Endothelial cell of umbilical vein (primary cell): ENCODE data around the gene PRPF19. TPM values are rescaled to one million over a fixed set of nuclear protein-coding genes. Genes with fewer than 3 reads are reported as not detected.

Experiments used
- BruUV-seq: library from RNA; stranded (reverse); fragments of 400-500 nt; replicated peaks from 2 replicates; lab custom pipeline; 2021; lab: Mats Ljungman, UMichigan
- CTCF ChIA-PET: fragments of 300-600, 350-600 bp; sonication (Branson Sonifier 250); formaldehyde crosslinking; loops from one replicate; lab custom pipeline; 2021; ENCODE audit warnings: antibody characterized with exemption, inconsistent platforms; lab: Charles Lee
- POLR2A ChIA-PET: fragments of 300-600, 350-600 bp; sonication (Branson Sonifier 250); formaldehyde crosslinking; loops from one replicate; lab custom pipeline; 2021; ENCODE audit warnings: antibody characterized with exemption, inconsistent platforms; lab: Charles Lee
- DNase-seq: peaks from one replicate; pipeline ENCODE4 v3.0.0-alpha.2; 2011; ENCODE audit warnings: low read depth, low spot score
- FAIRE-seq: peaks from 2 replicates; lab custom pipeline; 2011; peaks lifted over from hg19 to GRCh38; lab: Jason Lieb, UNC
- H2AFZ ChIP-seq: 2 replicates; pipeline ENCODE4 v1.6.0; 2012; ENCODE audit warnings: low read depth, low read length, control low read depth, inconsistent platforms
- H3K27ac ChIP-seq: 2 replicates; pipeline ENCODE4 v1.5.1; 2011; ENCODE audit warnings: low read depth, mild to moderate bottlenecking, control low read depth, low read length, moderate library complexity; ENCODE audit not compliant: insufficient read depth
- H3K27me3 ChIP-seq, 2 experiments: 2 replicates each; pipeline versions ENCODE4 v1.6.0 to v1.6.1; 2011; ENCODE audit warnings: low read length in 2 of 2, mixed read lengths in 1 of 2; ENCODE audit not compliant: control insufficient read depth in 2 of 2, insufficient read depth in 2 of 2
- H3K36me3 ChIP-seq, 2 experiments: 2 replicates in 1 of 2; 3 replicates in 1 of 2; pipeline ENCODE4 v1.5.1; 2011; ENCODE audit warnings: low read length in 2 of 2, mild to moderate bottlenecking in 1 of 2, moderate library complexity in 1 of 2; ENCODE audit not compliant: control insufficient read depth in 2 of 2, insufficient read depth in 2 of 2; ENCODE audit errors: extremely low read depth in 1 of 2
- H3K4me1 ChIP-seq: 3 replicates; pipeline ENCODE4 v1.5.1; 2011; ENCODE audit warnings: mild to moderate bottlenecking, low read length; ENCODE audit not compliant: control insufficient read depth, insufficient read depth; ENCODE audit errors: extremely low read depth
- H3K4me2 ChIP-seq: 2 replicates; pipeline ENCODE4 v1.6.1; 2011; ENCODE audit warnings: low read length, control low read depth, mixed read lengths; ENCODE audit not compliant: insufficient read depth
- H3K4me3 ChIP-seq, 3 experiments: fragments of 200-600 bp in 1 of 3; sonication (generic), shearing (Covaris generic) in 1 of 3; replicated peaks in 1 of 3; 2 replicates each; pipeline ENCODE4 v1.5.1; 2011 to 2016; ENCODE audit warnings: control low read depth in 3 of 3, low read length in 3 of 3, mild to moderate bottlenecking in 2 of 3, inconsistent platforms in 1 of 3, low read depth in 1 of 3, moderate library complexity in 1 of 3; ENCODE audit not compliant: insufficient read depth in 1 of 3
- H3K79me2 ChIP-seq: 2 replicates; pipeline ENCODE4 v1.6.0; 2012; ENCODE audit warnings: low read length, inconsistent platforms; ENCODE audit not compliant: control insufficient read depth, insufficient read depth
- H3K9ac ChIP-seq: replicated peaks from 2 replicates; pipeline ENCODE3; 2011; ENCODE audit warnings: low read length, control low read depth; ENCODE audit not compliant: insufficient read depth; ENCODE audit errors: extremely low read depth
- H3K9me1 ChIP-seq: replicated peaks from 3 replicates; pipeline ENCODE4 v1.6.0; 2011; ENCODE audit warnings: mild to moderate bottlenecking, low read length; ENCODE audit not compliant: control insufficient read depth, insufficient read depth; ENCODE audit errors: extremely low read depth
- H3K9me3 ChIP-seq: replicated peaks from 2 replicates; pipeline ENCODE4 v1.5.1; 2012; ENCODE audit warnings: low read length, inconsistent platforms; ENCODE audit not compliant: control insufficient read depth, insufficient read depth
- H4K20me1 ChIP-seq: replicated peaks from 2 replicates; pipeline ENCODE3; 2011; ENCODE audit warnings: mild to moderate bottlenecking, low read length; ENCODE audit not compliant: control insufficient read depth, insufficient read depth; ENCODE audit errors: extremely low read depth
- CTCF ChIP-seq, 2 donors: IDR thresholded peaks; 1 replicate in 1 of 2; 2 replicates in 1 of 2; pipeline ENCODE4 v1.5.1; 2011; ENCODE audit warnings: low read length in 2 of 2, mild to moderate bottlenecking in 2 of 2, moderate library complexity in 2 of 2, control low read depth in 1 of 2, inconsistent platforms in 1 of 2, low read depth in 1 of 2; ENCODE audit not compliant: insufficient read depth in 1 of 2; ENCODE audit errors: extremely low read depth in 1 of 2
- EZH2 ChIP-seq: IDR thresholded peaks from 2 replicates; pipeline ENCODE4 v1.6.1; 2012; ENCODE audit warnings: borderline replicate concordance, low read depth, mild to moderate bottlenecking, moderate library complexity, low read length, inconsistent platforms; ENCODE audit not compliant: severe bottlenecking
- FOS ChIP-seq: IDR thresholded peaks from 2 replicates; pipeline ENCODE4 v1.6.1; 2011; ENCODE audit warnings: mild to moderate bottlenecking, low read length, moderate library complexity, borderline replicate concordance; ENCODE audit not compliant: insufficient read depth
- GATA2 ChIP-seq: IDR thresholded peaks from 2 replicates; pipeline ENCODE4 v1.7.0; 2011; ENCODE audit warnings: low read depth, mild to moderate bottlenecking, moderate library complexity, mixed read lengths, low read length; ENCODE audit not compliant: insufficient read length, insufficient read depth
- JUN ChIP-seq: IDR thresholded peaks from 2 replicates; pipeline ENCODE4 v1.6.1; 2011; ENCODE audit warnings: borderline replicate concordance, low read depth; ENCODE audit not compliant: insufficient read length, insufficient read depth
- MAX ChIP-seq: IDR thresholded peaks from 2 replicates; pipeline ENCODE4 v1.6.1; 2011; ENCODE audit not compliant: insufficient read depth, insufficient read length
- MYC ChIP-seq: IDR thresholded peaks from one replicate; pipeline ENCODE4 v1.6.1; 2011; ENCODE audit warnings: mild to moderate bottlenecking, low read depth, low read length
- POLR2A ChIP-seq: IDR thresholded peaks from 2 replicates; pipeline ENCODE4 v1.6.1; 2012; ENCODE audit warnings: low read depth, mild to moderate bottlenecking, control low read depth, low read length
- POLR2AphosphoS5 ChIP-seq: IDR thresholded peaks from 2 replicates; pipeline ENCODE4 v1.6.1; 2012; ENCODE audit warnings: low read depth, mild to moderate bottlenecking, control low read depth, low read length, moderate library complexity; ENCODE audit not compliant: insufficient read depth
- dilution Hi-C: fragments of 300-500 bp; cut with MboI; formaldehyde crosslinking; loops from one replicate; pipeline ENCODE4 v1.15.0; 2019; ENCODE audit warnings: low sequenced_read_pairs; ENCODE audit not compliant: extremely low pct_ligation_motif_present
- intact Hi-C: fragments of 100-400 bp; cut with micrococcal nuclease; formaldehyde crosslinking; loops from one replicate; pipeline ENCODE4 v1.10.0; 2022
- polyA plus RNA-seq, 4 experiments: library from polyadenylated mRNA; depleted of rRNA in 3 of 4; stranded (reverse) in 3 of 4; unstranded in 1 of 4; fragments of >200 nt; gene quantifications; 2 replicates each; pipeline versions ENCODE4 v1.2.1 to v1.2.3, GENCODE V29; 2011 to 2012; ENCODE audit warnings: missing spikeins in 1 of 4
- total RNA-seq: library from RNA; stranded (reverse); gene quantifications from 2 replicates; pipeline ENCODE4 v1.2.3, GENCODE V29; 2021

Gene PRPF19
- total and polyA plus RNA-seq, 2 donors (not counting 3 experiments of a cell fraction or from before 2014, with no cell fraction given) = 97.1 to 126 TPM

- ChIA-PET POLR2A (no interaction called here), CTCF (interaction anchor here (0.8 to 1.5 kb wide), 3 partner anchors 20 to 36 kb away, joined by 3 to 5 read pairs (median 3); no protein-coding TSS in a partner anchor)
- no peak overlapping the region for H3K4me3 ChIP-seq
- TF ChIP-seq FOS = no peak
- no peak for TF ChIP-seq POLR2AphosphoS5
- no peak for TF ChIP-seq GATA2
- TF ChIP-seq EZH2 = no peak
- no peak for TF ChIP-seq CTCF (IDR thresholded peaks at IDR 0.05; ENCODE audit: extremely low read depth in 1 of 2, insufficient read depth in 1 of 2, low read depth in 1 of 2, low read length in 2 of 2)
- no peak for TF ChIP-seq MYC
- TF ChIP-seq JUN = no peak
- TF ChIP-seq POLR2A = no peak
- no peak for TF ChIP-seq MAX
- no peaks in the 10 kb centered on the region for H3K36me3 ChIP-seq
- H3K79me2 ChIP-seq = no peaks in the 10 kb centered on the region
- H2AFZ ChIP-seq = no peak overlapping the region
- FAIRE-seq (no peak), DNase-seq (no peak)
- no peak overlapping the region for H3K27ac ChIP-seq
- no peak overlapping the region for H3K9ac ChIP-seq
- no peaks in the 10 kb centered on the region for H3K4me1 ChIP-seq
- intact Hi-C loops = no loop called here
- no peaks in the 10 kb centered on the region for H3K9me1 ChIP-seq
- H3K9me3 ChIP-seq = no peaks in the 10 kb centered on the region
- no TSS peak for BruUV-seq
- dilution Hi-C loops = no loop called here
- H4K20me1 ChIP-seq = no peaks in the 10 kb centered on the region
- H3K4me2 ChIP-seq = no peak overlapping the region
- no peaks in the 10 kb centered on the region for H3K27me3 ChIP-seq
These were observed 42.5 kb downstream of the PRPF19 start for GRCh38 chr11:60863550-60864521.
